ENCODE data around the gene DNLZ.

The DNLZ gene

DNA sequence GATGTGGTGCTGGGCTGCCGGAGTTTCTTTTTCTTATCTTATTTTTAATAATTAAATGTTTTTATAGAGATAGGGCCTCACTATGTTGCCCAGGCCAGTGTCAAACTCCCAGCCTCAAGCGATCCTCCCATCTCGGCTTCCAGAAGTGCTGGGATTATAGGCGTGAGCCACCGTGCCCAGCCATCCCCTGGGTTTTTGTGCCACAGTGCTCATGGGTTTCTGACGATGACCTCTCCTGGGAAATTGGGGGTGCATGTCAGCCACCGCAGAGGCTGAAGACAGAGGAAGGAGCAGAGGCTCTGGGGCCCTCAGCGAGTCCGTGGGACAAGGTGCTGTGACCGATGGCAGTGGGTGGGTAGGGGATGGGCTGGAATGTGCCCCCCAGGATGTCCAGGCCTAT lies 21.8 kb downstream of the DNLZ start:
- no peak for DNase-seq

DNA sequence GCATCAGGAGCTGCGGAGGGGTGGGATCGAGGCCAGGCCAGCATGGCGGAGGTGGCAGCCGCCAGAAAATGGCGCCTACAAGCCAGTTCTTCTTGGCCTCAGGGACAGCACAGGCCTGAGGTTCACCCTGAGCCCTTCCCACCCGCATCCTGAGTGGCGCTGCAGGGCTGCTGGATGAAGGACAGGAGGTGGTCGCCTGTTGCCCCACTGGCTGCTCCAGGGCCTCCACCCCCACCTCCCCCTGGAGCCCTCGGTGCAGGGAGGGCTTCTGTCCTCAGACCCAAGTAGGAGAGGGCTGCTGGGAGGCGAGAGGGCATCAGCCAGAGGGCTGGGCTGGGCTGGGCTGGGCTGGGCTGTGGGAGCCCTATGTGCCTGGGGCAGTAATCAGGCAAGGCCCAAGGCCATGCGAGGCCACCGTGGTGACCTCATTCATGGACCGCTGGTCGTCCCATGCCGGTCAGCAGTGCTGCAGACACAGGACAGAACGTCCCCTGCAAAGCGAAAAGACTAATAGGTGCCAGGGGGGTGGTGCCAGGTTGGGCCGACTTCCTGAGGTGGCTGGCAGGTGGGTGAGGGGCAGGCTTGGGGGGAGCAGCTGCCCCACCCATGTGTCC lies 22.4 kb downstream of the DNLZ start:
- DNase-seq: no peak

DNA sequence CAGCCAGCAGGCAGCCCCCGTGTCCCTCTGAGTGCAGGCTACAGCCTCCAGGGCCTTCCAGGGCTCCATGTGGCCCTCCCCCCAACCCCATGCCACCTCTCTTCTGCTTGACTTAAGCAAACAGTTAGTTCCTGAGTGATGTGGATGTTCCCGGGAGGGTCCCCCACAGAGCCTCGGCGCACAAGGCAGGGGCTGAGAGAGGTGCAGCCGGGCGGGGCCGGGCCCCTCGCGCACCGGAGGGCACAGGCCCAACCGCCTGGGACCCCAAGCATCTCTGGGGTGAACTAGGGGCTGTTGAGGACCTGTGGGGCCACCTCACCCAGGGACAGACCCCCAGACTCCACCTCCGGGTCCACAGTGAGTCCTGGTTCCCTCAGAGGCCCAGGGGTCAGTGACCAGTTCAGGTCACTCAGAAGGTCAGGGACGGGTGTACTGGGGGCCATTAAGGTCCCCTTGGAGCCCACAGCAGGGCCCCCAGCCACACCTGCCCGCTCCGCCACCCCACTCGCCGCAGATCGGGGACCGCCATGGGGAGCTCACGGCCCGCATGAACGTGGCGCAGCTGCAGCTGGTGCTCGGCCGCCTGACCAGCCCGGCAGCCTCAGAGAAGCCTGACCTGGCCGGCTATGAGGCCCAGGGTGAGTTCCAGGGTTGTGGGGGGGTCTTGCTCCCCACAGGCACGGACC lies 23.0 kb downstream of the DNLZ start:
- no peak for DNase-seq

DNA sequence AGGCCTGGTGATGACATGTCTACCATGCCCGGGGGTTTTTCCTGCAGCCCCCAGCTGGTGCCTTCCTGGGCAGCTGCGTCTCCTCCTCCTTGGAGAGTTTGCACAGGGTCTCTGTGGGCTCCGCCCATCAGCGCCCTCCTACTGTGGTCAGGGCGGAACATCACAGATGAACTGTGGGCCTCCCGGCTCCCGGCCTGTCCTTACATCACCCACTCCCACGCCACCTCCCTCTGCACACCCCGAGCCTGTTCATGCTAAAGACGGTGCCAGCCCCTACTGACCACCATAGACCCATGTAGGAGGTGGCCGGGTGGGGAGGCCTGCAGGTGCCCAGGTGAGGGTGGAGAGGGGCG lies 23.6 kb downstream of the DNLZ start:
- no peak for DNase-seq

DNA sequence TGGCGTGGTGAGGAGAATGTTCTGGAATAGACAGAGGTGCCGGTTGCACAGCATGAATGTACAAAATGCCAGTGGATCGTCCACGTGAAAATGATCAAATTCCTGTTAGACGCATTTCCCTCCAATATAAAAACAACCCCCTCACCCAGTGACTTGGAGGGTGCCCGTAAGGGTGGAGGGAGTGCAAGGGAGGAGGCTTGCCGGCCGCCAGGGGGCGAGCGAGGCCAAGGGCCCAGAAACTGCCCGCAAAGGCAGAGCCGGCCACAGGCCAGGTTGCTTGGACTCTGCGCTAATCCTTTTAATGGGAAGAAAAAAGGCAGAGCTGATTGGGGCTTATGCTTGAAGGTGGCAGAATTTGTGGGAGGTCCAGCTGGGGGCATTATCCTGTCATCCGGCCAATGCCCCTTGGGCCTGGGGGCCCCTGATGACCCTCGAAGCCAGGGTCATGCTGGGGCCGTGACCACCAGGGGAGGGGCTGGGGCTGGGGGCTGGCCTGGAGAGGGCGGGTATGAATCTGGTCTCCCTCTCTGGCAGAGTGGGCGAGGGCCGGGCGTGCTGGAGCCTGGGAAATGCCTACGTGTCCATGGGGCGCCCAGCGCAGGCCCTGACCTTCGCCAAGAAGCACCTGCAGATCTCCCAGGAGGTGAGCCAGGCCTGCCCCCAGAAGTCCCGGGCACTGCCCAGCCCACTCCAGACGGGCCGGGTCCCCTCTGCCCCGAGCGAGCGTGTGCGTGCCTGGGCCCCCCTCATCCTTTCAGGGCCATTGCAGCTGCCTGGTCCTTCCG lies 24.2 kb downstream of the DNLZ start:
- no peak for DNase-seq

DNA sequence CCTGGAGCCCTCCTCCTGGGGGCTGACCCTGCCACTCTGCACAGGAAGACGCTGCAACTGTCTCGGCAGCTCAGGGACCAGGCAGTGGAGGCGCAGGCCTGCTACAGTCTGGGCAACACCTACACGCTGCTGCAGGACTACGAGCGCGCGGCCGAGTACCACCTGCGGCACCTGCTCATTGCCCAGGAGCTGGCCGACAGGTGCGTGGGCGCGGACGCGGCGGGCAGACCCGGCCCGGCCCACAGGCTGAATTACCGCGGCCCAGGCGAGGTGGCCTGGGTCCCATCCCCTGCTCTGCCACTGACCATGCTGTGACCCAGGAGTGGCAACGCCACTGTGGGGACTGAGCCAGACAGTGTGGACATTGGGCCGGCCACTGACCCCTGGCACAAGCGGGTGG lies 25.0 kb downstream of the DNLZ start:
- no peak for DNase-seq

DNA sequence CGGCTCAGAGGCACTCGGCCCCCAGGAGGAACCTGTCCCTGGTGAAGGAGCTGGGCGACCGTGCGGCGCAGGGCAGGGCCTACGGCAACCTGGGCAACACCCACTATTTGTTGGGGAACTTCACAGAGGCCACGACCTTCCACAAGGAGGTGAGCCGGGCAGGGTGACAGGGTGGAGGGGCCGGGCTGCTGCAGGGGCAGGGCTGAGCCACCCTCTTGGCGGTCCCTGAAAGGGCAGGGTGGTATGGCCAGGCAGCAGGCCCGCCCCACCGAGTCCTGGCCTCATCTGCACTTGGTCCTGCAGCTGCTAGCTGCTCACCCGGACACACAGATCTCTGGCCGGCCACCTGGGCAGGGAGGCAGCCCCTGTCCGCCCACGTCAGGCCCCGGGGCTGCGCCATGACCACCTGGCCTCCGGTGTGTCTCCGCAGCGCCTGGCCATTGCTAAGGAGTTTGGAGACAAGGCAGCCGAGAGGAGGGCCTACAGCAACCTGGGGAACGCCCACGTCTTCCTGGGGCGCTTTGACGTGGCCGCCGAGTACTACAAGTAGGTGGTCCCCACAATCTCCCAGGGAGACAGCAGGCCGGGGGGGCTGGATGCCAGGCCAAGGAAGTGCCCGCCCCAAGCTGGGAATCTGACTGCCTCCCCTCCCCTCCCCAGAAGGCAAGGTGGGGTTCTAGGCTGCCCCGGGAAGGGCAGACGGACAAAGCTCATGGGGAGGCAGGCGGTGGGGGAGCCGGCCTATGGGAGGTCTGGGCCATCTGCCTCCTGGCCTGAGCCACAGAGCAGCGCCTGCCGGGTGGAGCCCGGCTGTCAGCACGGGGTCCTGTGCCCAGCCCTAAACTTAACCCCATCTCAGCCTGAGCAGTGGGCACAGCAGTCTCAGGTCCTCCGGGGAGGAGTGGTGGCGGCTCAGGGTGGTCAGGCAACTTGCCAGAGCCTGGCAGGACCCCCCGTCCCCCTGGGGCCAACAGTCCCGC lies 25.8 kb downstream of the DNLZ start:
- DNase-seq: no peak

DNA sequence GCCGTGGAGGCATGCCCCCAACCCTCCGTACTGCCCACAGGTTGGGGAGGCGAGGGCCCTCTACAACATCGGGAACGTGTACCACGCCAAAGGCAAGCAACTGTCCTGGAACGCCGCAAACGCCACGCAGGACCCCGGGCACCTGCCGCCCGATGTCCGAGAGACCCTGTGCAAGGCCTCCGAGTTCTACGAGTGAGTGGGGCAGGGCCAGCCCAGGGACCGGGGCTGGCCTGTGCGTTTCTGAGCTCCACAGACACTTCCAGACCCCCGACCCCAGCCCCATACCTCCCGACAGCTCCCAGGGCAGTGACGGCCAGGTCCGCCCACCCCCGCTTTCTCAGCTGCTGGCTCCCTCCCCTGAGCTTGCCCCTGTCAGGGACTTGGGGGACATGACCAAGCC lies 26.7 kb downstream of the DNLZ start:
- no peak for DNase-seq

DNA sequence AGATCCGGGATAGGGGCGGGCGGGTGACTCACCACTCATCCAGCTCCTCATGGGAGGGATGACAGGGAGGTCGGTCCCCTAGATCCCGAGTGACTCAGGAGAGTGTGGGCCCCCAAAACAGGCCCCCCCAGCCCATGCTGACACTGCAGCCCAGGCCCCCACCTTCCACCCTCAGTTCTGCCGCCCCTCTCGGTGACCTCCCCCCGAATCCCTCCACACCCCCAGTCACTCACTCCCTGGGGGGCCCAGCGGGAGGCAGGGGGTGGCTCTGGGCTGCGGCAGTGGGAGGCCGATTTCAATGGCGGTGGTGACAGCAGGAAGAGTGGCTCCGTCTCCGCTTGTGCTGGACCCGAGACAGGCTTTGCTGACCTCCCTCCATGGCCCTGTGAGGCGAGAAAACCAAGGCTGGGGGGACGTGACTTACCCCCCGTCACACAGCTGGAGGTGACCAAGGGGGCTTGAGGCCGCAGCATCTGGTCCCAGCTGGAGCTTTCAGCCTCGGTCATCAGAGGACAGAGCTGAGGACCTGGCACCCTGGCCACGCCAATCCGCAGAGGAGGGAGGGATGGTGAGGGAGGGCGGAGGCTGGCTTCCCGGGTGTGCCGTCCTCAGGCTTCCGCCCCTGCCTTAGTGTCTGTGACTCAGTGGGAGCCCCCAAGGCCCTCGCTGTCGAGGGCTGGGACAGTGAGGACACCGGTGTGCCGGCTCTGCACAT lies 27.2 kb downstream of the DNLZ start:
- no peak for DNase-seq

DNA sequence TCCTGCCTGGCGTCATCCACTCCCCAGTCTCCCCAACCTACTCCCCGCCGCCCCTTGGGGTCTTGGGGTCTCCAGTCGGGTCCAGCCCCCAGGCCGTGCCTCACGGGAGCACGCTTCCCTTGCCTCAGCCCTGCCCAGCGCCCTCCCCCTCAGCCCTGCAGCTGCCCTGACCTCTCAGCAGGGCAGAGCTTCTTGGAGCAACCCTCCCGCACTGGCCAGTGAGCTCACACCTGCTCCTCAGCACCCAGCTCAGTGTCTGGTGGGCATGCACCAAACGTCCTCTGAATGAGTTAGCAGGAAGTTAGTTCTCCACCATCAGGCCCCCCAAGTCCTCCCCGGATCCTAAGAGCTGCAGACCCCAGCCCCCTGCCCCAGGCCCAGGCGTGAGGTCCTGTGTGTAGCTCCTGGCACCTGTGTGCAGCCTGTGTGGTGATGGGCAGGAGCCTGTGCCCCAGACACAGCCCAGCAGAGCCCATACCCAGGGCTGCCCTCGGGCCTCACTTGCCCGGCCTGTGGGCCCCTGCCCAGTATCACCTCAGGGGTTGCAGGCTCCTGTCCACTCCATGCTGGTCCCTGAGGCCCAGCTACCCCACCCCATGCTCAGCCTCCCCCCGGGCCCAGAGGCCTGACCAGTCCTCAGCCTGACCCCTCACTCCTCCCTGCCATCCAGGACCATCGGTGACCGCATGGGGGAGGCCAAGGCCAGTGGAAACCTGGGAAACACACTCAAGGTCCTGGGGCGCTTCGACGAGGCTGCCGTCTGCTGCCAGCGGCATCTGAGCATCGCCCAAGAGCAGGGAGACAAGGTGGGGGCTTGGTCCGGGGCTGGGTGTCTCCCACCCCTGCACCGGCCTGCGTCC lies 28.0 kb downstream of the DNLZ start:
- DNase-seq: no peak

DNA sequence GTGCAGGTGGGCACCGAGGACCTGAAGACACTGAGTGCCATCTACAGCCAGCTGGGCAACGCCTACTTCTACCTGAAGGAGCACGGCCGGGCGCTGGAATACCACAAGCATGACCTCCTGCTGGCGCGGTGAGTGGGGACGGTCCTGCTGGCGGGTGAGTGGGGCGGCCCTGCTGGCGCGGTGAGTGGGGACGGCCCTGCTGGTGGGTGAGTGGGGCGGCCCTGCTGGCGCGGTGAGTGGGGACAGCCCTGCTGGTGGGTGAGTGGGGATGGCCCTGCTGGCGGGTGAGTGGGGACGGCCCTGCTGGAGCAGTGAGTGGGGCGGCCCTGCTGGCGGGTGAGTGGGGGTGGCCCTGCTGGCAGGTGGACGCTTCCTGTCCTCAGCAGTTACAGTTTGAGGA lies 29.0 kb downstream of the DNLZ start:
- no peak for DNase-seq

DNA sequence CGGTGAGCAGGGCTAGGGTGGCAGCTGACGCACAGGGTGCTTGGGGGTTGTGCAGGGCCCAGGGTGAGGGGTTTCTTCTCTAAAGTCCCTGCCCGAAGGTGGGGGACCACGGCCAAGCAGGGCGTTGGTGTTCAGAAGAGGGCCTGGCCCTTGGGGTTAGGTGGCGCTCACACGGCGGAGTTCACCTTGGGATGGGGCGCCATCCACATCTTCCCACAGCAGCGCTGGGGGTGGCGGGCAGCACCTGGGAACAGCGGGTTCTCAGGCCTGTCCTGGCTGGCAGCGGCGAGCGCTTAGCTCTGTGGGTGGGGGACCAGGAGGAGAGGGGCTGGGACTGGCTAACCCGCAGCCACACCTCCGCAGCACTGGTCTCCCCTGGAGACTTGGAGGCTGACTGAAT lies 30.1 kb downstream of the DNLZ start:
- DNase-seq: no peak

DNA sequence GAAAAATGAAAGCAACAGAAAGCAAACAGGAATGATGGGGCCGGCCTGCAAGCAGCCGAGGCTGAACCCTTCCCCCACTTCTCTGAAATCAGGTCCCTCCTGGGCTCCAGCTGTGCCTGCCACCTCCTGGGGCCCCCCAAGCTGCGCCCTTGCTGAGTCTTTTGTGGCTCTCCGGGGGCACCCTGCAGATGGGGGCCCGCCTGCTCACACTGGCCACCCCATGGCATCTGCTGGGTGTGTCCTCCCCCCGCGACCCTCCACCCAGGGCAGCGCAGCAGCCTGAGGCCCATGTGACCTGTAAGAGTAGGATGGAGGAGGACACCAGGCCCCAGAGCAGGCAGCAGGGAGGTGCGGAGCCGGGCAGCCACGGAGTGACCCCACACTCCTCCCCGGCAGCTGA lies 30.5 kb downstream of the DNLZ start:
- DNase-seq: no peak

DNA sequence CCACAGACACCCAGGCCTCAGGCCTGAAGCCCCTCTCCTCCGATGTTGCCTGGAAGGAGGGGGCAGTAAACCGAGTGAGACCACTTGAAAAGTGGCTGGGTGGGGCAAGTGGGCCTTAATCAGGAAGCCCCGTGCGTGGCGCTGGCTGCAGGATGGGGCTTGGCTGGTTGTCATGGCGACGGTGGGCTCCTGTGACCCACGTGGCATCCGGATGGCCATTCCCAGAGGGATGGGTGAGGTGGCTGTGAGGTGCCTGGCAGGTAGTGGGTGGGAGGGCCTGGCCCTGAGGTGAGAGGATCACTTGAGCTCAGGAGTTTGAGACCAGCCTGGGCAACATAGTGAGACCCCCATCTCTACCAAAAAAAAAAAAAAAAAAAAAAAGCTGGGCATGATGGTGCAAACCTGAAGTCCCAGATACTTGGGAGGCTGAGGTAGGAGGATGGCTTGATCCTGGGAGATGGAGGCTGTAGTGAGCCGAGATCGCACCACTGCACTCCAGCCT lies 31.0 kb downstream of the DNLZ start:
- no peak for DNase-seq

DNA sequence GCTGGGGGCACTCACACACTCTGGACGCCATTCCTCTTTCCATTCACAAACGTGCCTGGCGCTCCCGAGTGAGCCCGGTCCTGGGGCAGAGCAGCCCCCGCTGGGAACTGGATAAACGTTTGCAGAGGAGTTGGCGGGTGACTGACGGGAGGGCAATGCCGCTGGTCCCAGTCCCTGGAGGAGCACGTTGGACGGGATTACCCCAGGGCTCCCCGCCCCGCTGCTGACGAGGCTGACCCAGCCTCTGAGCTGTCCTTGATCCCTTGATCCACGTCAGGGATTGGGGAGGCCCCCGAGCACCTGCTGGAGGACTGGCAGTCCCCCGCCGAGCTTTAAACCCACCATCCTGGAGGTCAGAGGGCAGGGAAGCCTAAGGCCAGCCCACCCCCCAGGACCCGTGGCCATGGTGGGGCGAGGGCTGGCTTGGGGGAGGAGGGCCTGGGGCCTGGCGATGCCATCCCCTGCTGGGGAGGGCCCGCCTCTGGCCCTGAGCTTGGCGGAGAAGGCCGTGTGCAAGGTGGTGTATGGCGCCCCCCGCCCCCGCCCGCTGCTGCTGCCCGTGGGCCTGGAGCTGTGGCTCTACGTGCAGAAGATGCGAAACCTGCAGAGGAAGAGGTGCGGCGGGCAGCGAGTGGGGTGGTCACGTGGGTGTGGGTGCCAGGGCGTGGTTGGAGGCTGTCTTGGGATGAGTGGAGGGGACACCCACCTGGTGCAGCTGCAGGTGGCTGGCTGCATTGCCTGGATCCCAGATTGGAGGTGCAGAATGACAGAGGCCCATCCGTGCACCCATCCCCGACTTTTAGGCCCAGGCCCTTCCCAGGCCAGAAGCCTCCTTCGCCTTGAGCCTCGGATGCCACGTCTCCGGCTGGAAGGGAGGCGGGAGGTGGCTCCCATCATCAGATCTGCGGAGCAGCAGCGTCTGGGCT lies 31.7 kb downstream of the DNLZ start:
- DNase-seq: no peak

DNA sequence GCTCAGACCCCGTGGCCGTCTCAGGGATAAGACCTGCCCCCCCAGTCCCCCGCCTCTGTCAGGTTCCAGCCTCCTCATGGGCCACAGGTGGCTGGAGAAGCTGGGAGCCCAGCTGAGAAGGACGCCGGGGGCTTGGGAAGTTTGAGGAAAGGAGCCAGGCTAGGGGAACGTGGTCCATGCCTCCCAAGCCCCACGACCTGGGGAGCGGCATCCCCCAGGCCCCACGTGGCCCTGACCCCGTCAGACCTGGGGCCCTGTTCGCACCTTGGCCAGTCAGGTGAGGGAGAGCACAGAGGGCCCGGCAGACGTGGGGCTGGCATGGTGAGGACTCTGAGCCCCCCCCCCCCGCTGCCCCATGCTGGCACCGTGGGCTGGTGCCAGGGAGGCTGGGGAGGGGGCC lies 32.5 kb downstream of the DNLZ start:
- no peak for DNase-seq

DNA sequence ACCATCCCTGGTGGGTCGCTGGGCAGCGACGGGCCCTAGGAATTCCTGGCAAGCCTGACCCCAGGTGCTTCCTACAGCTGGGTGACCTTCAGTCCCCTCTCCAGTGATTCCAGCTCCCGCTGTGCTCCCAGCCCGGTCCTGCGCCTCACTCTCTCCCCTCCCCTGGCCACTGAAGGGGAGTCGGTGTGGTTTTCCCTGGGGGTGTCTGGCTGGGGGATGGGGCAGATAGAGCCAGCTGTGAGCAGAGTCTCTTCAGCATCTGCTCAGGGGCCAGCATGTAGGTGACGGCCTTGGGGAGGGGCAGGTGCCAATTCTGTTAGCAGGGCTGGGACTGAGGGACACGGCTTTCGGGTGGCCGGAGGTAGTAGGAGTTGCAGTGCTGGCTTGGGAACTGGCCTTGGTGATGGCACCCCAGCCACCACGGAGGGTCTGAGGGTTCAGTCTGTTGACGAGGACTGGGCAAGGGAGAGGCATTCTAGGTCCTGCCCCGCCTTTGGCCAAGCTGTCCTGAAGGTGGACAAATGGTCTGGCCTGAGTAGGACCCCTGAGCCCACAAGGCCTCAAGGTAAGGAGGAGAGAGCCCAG lies 33.0 kb downstream of the DNLZ start:
- no peak for DNase-seq

DNA sequence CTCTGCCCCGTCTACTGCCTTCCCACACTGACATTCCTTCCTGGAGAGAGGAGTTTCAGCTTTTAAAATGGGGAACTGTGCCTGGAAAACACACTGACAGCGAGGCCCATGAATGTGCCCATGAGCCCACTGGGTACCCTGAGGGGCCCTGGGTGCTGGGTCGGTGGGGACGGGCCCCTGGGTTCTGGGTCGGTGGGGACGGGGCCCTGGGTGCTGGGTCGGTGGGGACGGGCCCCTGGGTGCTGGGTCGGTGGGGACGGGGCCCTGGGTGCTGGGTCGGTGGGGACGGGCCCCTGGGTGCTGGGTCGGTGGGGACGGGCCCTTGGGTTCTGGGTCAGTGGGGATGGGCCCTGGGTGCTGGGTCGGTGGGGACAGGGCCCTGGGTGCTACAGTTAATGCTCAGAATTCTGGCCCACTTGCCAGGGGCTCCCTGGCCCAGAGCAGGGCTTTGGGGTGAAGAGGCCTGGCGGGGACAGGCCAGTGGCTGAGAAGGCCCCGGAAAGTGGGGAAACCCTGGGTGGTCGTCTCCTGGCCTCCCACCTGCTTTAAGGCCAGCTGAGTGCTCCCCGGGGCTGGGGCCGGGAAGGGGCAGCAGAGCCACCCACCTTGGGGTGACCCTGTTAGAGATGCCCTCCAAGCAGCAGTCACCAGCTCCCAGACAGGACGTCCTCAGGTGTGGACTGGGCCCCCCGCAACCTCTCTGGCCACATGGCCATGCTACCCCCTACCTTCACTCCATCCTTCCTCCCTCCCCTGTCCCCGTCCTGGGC lies 33.7 kb downstream of the DNLZ start:
- DNase-seq: no peak

DNA sequence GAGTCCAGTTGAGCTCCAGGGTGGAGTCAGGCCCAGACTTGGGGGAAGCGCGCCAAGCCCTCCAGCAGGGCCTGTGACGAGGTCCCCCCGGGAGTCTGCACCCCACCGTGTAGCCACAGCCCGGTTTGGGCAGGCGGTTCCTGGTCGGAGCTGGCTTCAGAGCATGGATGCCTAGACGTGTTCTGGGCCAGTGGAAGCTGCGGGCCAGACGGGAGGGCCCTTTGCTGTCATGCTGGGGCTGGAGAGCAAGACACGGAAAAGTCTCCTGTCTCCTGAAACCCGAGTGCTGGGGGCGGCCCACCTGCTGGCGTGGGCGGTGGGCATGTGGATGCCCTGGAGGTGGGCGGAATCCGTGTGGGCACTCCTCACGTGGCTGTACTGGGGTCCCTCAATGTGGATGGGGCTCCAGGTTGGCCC lies 34.3 kb downstream of the DNLZ start:
- no peak for DNase-seq
